ENCODE results near the gene COMMD10.

COMMD10 gene

DNA sequence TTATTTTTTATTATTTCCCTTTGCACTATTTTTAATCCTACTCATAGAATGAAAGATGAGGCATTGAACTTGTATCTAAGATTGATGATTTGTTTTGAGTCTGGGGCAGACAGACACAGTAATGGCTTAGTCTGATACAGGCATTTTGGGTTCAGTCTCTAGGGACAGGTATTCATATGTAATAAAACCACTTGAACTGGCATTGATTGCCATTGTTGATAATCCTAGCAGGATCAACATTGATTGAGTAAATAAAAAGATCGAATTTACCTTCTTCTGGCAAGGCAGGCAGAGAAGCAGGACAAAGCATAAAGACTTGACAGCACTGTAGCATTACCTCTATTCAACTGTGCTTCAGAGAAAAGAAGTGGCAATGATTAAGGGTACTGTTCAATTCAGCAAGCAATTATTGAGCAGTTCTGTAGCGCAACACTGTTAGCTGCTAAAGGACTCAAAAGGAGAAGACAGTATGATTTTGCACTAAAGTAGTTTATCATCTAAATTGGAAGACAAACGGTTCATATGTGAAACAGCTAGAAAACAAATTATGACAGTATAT lies 144.4 kb downstream of the COMMD10 start:
- DNase-seq, result peak; percentile 49

DNA sequence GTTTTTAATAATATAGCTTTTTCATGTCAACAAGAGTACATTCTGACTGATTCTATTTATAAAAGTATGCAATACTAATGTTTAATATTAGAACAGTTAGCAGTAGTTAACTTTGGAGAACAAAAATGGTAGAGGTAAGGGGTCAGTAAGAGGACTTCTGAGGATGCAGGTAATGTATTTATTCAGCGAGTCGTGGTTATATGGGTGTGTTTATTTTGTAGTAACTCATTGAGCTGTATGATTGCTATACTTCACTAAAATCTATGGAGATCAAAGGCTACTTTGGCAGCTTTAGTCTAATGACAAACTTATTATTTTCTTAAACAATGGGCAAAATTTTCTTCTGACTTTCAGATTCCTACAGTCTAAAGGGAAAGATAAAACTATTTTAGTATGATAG lies 146.5 kb downstream of the COMMD10 start:
- DNase-seq, result no peak

- DNase-seq, result no peak
Measured at GRCh38 chr5:116234681-116235080, 149.9 kb downstream of the COMMD10 start.

DNA sequence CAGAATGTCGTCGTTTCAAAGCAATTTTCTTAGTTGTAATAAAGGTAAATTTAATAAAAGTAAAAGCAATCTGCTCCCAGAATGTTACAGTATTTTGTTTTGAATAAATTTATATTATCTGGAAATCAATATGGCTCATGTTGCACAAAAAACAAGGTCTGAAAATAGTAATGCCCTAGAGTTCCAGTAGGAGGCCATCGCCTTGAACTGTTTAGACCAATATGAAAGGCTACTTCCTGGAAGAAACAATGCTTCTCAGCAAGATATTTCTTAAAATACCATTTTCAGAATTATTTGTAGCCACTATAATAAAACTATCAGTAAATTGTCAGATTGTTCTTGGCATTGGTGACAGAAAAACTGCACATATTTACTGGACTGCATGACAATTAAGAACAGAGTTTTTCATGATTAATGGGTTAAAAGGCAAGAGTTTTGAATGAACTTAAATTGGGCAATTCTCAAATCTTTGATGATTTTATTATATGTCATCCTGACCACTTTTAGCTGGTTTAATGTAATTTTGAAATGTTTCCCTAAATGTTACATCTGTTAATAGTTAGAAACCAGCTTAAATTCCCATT lies 153.2 kb downstream of the COMMD10 start:
- DNase-seq, result no peak

- DNase-seq, result no peak
Measured at GRCh38 chr5:116242343-116242742, 157.5 kb downstream of the COMMD10 start.

- no peak for DNase-seq
Measured at GRCh38 chr5:116248432-116248831, 163.6 kb downstream of the COMMD10 start.

DNA sequence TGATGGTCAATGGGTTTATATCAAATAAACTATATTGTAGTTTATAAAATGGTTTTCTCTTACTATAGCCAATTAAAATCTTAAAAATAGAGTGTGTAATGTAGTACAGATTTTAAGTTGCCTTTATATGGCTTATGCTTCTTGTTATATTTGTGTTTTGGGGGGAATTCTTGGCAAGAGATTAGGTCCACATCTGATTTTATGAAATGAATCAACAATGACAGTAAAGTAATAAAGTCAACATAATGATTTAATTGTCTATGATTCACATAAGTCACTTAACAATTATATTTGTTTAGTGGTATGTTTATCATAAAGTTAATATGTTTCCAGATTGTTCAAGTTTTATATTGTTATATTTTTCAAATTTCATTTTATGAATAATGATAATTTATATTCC lies 164.8 kb downstream of the COMMD10 start:
- DNase-seq, result no peak

- DNase-seq, result no peak
Measured at GRCh38 chr5:116256717-116257116, 171.9 kb downstream of the COMMD10 start.

GRCh38 chr5:116265471-116265870 lies 180.6 kb downstream of the COMMD10 start:
- no peak for DNase-seq

GRCh38 chr5:116271446-116272025 lies 186.7 kb downstream of the COMMD10 start:
- DNase-seq, result no peak

DNA sequence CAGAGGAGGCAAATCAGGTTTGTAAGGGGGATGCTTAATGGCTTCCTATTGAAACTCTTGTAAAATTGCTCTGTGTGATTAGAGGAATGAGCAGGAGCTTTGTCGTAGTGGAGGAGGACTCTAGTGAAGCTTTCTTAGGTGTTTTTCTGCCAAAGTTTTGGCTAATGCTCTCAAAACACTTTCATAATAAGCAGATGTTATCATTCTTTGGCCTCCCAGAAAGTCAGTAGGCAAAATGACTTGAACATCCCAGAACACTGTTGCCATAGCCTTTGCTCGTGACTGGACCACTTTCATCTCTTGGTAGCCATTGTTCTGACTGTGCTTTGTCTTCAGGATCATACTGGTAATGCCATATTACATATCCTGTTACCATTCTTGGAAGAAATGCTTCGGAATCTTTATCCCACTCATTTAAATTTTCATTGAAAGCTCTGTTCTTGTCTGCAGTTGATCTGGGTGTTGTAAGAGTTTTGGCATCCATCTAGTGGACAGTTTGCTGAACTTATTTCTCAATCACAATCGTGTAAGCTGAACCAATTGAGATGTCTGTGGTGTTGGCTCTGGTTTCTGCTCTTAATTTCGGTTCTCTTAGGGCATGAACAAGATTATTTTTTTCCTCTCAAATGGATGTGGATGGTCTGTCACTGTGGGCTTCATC lies 187.6 kb downstream of the COMMD10 start:
- DNase-seq, result no peak

DNA sequence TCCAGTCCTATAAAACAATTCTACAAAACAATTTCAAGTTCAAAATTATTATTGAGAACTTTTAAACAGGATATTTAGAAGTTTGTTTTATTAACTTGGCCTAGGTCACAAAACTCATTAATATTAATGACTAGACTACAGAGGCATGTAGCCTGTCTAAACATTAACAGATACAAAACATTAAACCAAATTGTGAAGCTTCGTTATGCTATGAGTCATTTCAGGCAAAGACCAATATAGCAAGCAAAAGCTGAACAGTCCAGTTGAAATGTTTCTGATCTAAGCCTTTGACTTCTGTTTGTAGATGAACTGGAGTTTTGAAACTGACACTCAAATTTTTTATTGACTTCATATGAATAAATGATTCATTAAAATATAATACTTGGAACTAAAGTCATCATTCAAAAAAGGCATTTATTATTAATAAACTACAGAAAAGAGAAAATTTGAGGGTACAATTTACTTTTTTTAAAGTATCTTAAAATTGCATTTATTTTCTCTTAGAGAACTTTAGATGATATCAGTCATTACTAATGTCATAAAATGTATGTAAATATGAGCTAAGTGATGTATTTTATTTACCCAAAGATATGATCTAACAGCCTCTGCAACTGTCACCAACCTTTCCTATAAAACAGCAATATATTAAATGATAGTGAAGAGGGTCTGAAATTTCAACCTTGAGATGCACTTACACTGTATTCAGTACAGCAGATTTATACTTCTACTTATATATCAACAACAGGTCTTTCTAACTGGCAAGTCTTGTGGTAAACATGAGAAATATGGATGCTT lies 188.8 kb downstream of the COMMD10 start:
- no peak for DNase-seq

GRCh38 chr5:116274251-116274650 lies 189.4 kb downstream of the COMMD10 start:
- DNase-seq, result no peak

DNA sequence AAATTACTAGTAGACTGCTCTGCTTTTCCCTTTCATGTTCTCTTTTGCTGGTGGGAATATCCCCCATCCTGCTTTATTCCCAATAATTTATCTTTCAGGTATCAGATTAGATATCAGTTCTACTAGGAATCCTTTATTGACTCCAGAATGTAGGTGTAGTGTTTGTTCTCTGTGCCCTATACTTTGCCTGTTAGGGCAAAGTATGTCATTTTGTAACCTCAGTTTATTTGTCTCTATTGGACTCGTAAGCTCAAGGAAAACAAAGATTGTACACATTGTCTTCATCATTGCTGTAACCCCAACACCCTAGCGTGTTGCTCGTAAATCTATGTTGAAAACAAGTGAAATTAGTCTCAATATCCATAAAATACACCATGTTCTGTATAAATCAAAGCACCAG lies 190.5 kb downstream of the COMMD10 start:
- DNase-seq, result no peak

- DNase-seq, result no peak
Measured at GRCh38 chr5:116276952-116277351, 192.1 kb downstream of the COMMD10 start.

- no peak for DNase-seq
Measured at GRCh38 chr5:116280149-116280803, 195.5 kb downstream of the COMMD10 start.

GRCh38 chr5:116281309-116281708 lies 196.5 kb downstream of the COMMD10 start:
- no peak for DNase-seq

DNA sequence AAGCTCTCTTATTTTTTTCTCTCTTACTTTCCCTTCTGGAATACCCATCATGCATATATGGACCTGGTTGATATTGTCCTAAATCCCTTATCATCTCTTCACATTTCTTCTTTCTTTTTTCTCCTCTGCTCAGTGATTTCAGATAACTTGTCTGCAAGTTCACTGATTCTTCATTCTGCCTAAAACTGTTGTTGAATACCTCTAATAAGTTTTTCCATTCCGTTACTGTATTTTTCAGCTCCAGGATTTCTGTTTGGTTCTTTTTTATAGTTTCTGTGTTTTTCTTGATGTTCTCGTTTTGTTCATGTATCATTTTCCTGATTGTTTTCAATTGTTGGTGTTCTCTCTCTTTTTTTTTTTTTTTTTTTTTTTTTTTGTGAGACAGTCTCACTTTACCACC lies 203.7 kb downstream of the COMMD10 start:
- DNase-seq, result no peak

DNA sequence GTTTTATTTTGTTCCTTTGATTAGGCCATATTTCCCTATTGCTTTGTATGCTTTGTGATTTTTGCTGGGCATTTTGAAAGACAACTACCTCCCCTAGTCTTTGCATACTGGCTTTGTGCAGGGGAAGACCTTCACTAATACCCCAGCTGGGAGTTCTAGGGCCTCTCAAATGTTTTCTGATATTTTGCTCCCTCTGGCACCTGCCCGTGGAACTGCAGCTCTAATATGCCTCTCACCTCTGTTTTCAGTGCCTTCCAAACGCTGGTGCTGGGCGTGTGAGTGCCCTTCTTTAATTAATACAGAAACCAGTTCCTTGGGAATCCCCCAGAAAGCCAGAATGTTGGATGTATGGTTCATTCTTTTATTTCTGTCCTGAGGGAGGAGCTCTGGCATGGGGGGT lies 204.5 kb downstream of the COMMD10 start:
- no peak for DNase-seq

DNA sequence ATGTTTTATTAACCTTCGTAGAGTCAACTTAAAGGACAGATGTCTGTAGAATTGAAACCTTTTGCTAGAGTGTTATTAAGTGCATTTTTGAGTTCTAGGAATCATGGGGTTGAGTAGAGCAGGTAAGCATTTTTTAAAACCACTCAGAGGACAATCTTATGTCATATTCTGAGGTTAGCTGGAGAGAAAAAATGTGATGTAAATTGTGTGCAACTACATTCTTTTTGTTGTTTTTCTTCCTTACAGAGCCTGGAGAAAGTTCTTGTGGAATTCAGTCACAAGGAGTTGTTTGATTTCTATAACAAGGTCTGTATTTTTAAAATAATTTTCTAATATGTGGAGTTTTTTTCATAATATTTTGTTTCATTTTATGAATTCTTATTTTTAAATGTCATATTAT lies 206.4 kb downstream of the COMMD10 start:
- DNase-seq, result no peak

DNA sequence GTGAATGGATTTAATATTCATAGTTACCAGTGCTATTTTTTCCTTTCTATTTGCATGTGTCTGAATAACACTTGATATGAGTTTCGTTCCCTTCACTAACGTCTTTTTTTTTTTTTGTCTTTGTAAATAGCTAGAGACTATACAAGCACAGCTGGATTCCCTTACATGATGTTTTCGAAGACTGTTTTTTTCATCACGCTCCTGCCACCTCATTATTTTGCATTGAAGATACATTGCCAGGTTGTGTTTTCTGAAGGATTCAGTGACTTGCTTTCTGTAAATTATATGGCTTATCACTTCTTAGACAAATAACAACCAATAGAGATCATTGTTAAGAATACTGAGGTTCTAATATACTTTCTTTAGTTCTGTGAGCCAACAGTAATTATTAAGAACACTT lies 207.5 kb downstream of the COMMD10 start:
- DNase-seq, result no peak

DNA sequence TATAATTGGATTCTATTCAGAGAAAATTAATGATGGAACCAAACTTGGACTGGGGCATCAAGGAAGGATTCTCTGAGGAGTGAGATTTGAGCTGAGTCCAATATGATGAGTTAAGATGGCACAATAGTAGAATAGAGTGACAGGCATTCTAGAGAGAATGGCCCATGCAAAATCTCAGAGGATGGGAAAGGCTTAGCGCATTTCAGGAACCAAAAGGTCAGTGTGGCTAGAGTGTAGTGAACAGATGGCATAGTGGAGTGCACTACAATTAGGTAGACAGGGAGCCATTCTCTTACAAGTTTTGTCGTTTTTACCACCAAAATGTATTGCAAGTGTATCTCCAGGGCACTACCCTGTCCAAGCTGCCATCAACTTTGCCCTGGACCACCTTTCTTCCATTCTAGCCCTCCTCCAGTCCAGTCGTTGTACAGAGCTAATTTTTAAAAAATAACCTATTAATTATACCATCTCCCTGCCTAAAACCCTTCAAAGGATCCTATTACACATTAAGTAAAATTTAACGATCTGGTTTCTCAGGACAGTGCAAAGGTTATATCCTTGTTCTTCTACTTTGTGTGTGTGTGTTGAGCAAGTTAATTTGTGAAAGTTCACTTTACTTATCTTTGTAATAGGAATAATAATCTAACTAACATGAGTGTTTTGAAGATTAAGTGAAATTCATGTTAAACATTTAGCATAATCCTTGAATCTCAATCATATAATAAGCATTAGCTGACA lies 211.7 kb downstream of the COMMD10 start:
- DNase-seq, result no peak
